GM18499 (cell line): ENCODE data around the gene MAPK8IP1.
"Not testable (repeated sequence)": the region's sequence is repeated elsewhere in the genome, so short reads cannot be mapped to it uniquely, and the experiment has no call there.

Experiments used
- ATAC-seq: cut with Tn5 transposase; IDR thresholded peaks from one replicate; pipeline ENCODE4 v1.9.1; 2021; ENCODE audit warnings: moderate number of reproducible peaks; ENCODE audit not compliant: insufficient read depth, unreplicated experiment

Gene MAPK8IP1

GRCh38 chr11:45885274-45885920, at the start of gene MAPK8IP1:
Gene MAPK8IP1 (plus strand): TSS chr11:45885651. CDS start chr11:45885821, 170 bp downstream.
- ATAC-seq: no peak

DNA sequence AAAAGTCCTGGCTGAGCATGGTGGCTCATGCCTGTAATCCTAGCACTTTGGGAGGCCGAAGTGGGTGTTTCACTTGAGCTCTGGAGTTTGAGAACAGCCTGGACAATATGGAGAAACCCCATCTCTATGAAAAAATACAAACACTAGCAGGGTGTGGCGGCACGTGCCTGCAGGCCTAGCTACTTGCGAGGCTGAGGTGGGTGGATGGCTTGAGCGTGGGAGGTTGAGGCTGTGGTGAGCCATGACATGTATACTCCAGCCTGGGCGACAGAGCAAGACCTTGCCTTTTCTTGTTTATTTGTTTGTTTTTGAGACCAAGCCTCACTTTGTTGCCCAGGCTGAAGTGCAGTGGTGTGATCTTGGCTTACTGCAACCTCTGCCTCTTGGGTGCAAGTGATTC, 46.2 kb upstream of the MAPK8IP1 start:
- no peak for ATAC-seq

- ATAC-seq: not testable (repeated sequence)
These were observed 45.2 kb upstream of the MAPK8IP1 start for GRCh38 chr11:45840251-45840650.

DNA sequence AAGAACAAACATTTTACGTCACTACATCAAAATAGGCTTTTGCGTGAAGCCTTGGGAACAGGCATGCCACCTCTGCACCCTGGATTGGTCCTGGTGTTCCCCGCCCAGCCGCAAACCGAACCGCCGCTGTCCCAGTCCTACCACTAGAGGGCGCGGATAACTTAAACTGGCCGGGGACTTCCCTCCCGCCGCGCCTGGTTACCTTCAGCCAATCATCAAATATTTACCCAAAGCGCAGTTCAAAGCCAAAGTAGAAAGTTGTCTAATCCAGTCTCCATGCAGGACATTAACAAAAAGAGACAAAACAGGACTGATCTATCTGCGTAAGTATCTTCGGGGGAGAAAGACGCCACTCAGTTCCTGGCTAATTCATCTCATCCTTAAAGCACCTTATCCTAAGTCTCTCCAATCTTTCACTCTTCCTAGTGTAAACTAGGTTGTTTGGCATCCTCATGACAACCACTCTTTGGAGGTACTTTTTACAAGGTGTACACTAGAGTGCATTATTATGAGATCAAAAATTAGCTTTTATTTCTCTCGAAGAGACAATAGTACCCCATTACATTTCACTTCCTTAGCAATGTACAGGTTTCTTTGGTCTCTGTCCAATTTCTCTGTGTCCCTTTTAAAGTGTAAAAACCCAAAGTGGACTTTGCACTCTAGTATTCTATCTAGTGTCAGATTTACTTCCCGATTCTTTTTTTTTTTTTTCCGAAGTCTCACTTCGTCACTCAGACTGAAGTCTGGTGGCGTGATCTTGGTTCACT, 42.1 kb upstream of the MAPK8IP1 start:
- ATAC-seq: no peak

DNA sequence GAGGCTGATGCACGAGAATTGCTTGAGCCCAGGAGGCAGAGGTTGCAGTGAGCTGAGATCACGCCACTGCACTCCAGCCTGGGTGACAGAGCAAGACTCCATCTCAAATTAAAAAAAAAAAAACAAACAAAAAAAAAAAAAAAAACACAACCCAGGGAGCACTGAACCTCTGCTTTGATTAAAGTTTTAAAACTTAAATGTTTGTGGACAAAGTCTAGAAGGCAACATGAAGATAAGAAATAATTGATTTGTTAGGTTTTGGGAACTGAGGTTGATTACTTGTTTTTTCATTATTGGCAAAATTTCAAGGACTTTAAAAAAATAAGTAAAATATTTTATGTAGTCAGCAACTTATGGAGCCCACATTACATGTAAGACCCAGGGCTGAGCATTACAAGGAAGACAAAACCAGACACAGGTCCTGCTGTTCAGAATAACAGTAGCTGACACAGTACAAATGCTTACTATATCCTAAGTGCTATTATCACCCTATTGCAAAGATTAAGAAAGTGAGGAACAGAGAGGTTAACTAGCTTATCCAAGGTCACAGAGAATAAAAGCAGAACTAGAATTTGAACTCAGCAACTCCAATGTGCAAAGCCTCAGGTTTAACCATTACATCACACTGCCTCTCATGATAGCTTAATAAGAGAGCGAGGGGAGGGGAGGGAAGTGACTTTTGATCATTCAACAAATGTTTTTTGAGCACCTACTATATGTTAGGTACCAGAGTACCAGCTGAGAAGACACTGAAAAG, 40.5 kb upstream of the MAPK8IP1 start:
- ATAC-seq: no peak

GRCh38 chr11:45846174-45846675, 39.2 kb upstream of the MAPK8IP1 start:
- ATAC-seq: no peak

DNA sequence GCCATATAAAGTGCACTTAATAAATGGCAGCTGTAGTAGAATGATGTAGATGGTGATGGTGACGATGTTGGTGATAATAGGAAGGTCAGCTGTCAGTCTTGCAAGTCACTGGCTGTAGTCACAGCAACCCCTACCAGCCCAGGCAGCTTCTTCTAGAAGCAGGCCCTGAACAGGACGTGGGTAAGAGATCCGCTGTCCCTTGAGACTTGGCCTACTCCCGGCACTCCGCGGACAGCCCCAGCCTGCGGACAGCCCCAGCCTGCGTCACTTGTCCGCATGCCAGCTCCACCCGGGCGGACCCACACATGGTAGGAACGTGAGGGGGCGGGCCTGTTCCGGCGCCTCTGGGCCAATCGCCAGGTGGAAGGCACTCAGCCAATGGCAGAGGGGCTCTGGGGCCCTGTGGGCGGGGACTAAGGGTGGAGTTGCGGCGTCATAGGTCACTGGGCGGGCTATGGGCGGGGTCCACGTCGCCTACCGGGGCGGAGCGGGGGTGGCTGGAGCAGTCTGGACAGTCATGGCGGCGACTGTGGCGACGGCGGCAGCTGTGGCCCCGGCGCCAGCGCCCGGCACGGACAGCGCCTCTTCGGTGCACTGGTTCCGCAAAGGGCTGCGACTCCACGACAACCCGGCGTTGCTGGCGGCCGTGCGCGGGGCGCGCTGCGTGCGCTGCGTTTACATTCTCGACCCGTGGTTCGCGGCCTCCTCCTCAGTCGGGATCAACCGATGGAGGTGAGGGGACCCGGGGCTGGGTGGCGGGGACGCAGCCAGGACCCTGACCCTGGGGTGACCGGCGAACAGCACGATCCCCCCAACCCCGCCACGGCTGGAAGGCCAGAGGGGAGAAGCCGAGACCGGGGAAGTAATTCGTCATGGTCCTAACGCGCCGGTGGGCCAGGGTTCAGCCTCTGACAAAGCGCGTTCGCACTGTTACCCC, 38.2 kb upstream of the MAPK8IP1 start, which contains the start of gene CRY2:
CRY2 (plus strand) TSS at position 502 of the 937 bp plus-strand sequence; CDS start at position 518, 16 bp downstream.
- peak; percentile 85 for ATAC-seq

DNA sequence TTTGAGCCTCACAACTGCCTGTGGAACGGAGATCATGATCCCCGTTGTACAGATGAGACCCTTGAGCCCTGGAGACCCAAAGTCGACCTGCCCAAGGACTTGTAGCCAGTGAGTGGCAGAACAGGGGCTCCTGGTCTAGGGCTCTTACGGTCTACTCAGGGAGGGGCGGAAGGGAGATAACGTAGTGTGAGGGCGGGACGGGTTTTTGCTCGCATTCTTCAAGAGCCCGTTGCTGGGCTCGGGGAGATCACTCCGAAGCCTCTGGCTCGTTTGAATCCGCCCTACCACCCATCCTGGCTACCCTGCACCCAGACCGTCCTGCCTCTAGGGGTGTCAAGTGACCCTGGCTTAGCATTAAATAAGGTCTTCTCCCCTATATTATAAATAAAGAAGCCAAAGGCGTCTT, 37.5 kb upstream of the MAPK8IP1 start:
- no peak for ATAC-seq

- ATAC-seq: no peak
These were observed 36.8 kb upstream of the MAPK8IP1 start for GRCh38 chr11:45848654-45849081.

DNA sequence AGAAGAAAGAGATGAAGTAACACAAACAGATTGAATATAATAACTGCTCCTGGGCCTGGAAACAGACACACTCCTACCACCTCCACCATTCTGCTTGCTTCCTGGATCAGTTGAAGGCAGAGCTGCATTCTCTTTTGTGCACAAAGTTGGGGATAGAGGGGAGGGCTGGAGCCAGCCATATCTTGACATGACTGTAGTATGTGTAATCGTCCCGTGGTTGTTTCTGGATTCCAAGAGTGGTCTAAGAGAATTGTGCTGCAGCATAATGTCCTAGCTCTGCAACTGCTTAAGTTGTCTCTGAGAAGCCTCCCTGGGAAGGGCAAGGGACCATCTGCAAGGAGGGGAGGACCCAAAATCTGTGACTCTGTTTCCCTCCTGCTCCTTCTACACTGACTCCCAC, 35.0 kb upstream of the MAPK8IP1 start:
- no peak for ATAC-seq

DNA sequence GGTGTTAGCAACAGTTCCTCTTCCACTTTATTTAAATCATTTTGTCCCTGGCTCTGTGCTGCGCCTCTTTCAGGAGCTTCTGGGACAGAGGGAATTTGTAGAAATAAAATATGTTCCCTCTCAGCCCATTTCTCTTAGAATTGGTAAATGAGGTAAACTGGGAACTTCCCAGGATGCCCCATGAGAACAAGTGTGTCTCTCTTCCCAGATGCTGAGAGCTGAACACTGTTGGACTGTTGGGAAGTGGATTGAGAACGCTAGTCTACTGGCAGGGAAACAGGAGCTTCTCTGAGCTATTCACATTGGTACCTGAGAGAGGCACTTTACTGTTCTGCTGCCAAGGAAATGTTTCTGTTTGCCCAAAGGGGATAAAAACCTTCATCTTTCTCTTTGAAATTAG, 34.2 kb upstream of the MAPK8IP1 start:
- no peak for ATAC-seq

- ATAC-seq: no peak
These were observed 33.3 kb upstream of the MAPK8IP1 start for GRCh38 chr11:45852018-45852711.

DNA sequence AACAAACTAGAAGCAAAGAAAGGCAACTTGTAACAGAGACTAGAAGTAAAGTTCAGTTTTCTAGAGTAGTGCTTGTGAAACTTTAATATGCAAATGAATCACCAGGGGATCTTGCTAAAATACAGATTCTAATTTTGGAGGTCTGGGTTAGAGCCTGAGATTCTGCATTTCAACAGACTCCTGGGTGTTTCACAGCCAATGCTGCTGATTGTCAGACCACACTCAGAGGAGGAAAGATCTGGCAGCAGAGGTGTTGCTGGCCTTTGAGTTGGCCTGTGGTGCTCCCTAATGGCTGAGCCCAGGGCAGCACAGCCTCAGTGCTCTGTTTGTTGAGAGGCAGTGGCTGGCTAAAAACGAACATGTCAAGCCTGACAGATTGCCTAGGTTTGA, 32.7 kb upstream of the MAPK8IP1 start:
- ATAC-seq: no peak

GRCh38 chr11:45853332-45854219, 31.9 kb upstream of the MAPK8IP1 start:
- no peak for ATAC-seq

GRCh38 chr11:45855308-45855707, 30.1 kb upstream of the MAPK8IP1 start:
- no peak for ATAC-seq

- ATAC-seq: no peak
These were observed 29.4 kb upstream of the MAPK8IP1 start for GRCh38 chr11:45856044-45856468.

DNA sequence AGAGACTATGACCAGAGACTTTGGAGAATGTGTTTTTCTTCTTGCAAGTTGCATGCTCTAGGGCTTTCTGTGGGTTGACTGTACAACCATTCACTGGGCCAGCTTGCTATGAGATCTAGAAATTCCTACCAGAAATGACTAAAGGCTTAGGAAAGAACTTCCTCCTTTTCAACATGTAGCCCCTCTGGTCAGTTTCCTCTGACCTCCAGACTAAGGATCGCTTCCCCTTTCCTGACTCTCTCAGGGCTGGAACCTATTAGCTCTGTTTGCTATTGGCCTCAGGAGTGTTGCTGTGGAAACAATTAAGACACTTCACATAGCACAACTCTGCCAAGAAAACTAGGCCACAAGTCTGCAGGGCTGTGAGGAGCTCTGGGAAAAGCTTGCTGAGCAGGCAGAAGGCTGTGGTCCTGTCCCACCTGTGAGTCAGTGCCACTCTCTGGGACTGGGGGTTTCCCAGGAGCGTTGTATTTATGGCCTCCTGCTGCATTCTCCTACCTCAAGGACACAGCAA, 27.4 kb upstream of the MAPK8IP1 start:
- no peak for ATAC-seq
